GM23338 (cell line): ENCODE results near the gene ORAI1.

Experiments used
- CREB1 ChIP-seq: fragments of 250-450 bp; sonication (Bioruptor Pico); IDR thresholded peaks from 2 replicates; pipeline ENCODE4 v1.5.0; 2020; ENCODE audit warnings: low read depth, mild to moderate bottlenecking, moderate library complexity
- CTCF ChIP-seq, 2 experiments: fragments of 200-600 bp in 1 of 2; sonication (generic) in 1 of 2; conservative IDR thresholded peaks; 2 replicates each; pipeline versions ENCODE4 v1.5.1 to v1.6.1; 2016 to 2017; ENCODE audit warnings: antibody characterized with exemption in 2 of 2, low read depth in 2 of 2, mild to moderate bottlenecking in 2 of 2, moderate library complexity in 1 of 2
- EZH2 ChIP-seq: fragments of 200-600 bp; sonication (generic); IDR thresholded peaks from one replicate; pipeline ENCODE4 v1.8.0; 2017; ENCODE audit warnings: antibody characterized with exemption, mild to moderate bottlenecking, low read depth; ENCODE audit not compliant: unreplicated experiment
- EZH2phosphoT487 ChIP-seq: fragments of 200-600 bp; sonication (generic); IDR thresholded peaks from one replicate; pipeline ENCODE4 v1.8.1; 2018; ENCODE audit warnings: antibody characterized with exemption; ENCODE audit not compliant: unreplicated experiment
- JUNB ChIP-seq: IDR thresholded peaks from one replicate; pipeline ENCODE4 v1.6.1; 2016; ENCODE audit warnings: antibody characterized with exemption; ENCODE audit not compliant: unreplicated experiment
- POLR2AphosphoS5 ChIP-seq: IDR thresholded peaks from 2 replicates; pipeline ENCODE4 v1.6.1; 2016; ENCODE audit warnings: antibody characterized with exemption, low read depth
- REST ChIP-seq: IDR thresholded peaks from one replicate; pipeline ENCODE4 v1.6.1; 2018; ENCODE audit warnings: antibody characterized with exemption; ENCODE audit not compliant: unreplicated experiment
- ZNF114 ChIP-seq: fragments of 250-450 bp; sonication (Bioruptor Pico); IDR thresholded peaks from 2 replicates; pipeline ENCODE4 v1.5.0; 2020; ENCODE audit warnings: mild to moderate bottlenecking, moderate library complexity

- TF ChIP-seq CTCF (conservative IDR thresholded peaks at IDR 0.05; ENCODE audit: low read depth in 2 of 2) (no peak), EZH2 (no peak), POLR2AphosphoS5 (no peak), EZH2phosphoT487 (no peak), ZNF114 (no peak), REST (no peak), CREB1 (CRISPR knock-in tag) (no peak), JUNB (no peak)
Measured at GRCh38 chr12:121653999-121654398, 27.7 kb downstream of the ORAI1 start.
